Lower leg skin (tissue), 3 donors: Measurements from ENCODE around the gene PLCG2.

Experiments
- POLR2A ChIP-seq, 2 donors: fragments of 450-650 bp; IDR thresholded peaks; one replicate each; pipeline ENCODE4 v1.6.1; 2016 to 2017; ENCODE audit warnings: antibody characterized with exemption in 2 of 2, mild to moderate bottlenecking in 1 of 2, moderate library complexity in 1 of 2
- TF ChIP-seq, protein P1 (sequence below), 3 donors: fragments of 450-650 bp; IDR thresholded peaks; one replicate each; pipeline ENCODE4 v1.5.1; 2016; ENCODE audit warnings: antibody characterized with exemption in 3 of 3, mild to moderate bottlenecking in 3 of 3, moderate library complexity in 2 of 3

DNA sequence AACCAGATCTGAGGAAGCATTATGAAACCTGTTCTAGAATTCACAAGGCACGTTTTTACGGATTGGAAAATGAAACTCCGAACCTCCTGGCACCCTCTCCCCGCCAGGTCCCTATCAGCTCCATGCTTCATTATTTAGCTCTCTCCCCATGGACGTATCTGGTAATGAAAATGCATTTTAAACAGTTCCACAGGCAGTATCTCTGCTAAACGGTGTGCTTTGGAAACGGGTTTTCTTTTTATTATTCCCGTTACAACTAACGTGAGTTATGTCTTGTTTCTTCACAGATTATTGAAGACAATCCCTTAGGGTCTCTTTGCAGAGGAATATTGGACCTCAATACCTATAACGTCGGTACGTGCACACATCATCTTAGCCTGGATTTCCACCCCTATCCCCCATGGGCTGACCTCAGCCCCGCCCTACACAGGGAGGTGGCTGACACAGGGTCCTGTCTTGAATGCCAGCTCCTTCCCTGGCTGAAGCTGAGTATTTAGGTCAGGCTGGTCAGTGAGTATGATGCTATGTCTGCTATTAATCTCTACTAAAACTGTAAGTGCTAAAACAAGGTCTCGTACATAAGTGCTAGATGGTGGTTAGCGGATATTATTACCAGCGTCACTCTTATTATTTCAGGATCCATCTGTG is 149.3 kb downstream of the PLCG2 start:
- TF ChIP-seq, protein P1, sequence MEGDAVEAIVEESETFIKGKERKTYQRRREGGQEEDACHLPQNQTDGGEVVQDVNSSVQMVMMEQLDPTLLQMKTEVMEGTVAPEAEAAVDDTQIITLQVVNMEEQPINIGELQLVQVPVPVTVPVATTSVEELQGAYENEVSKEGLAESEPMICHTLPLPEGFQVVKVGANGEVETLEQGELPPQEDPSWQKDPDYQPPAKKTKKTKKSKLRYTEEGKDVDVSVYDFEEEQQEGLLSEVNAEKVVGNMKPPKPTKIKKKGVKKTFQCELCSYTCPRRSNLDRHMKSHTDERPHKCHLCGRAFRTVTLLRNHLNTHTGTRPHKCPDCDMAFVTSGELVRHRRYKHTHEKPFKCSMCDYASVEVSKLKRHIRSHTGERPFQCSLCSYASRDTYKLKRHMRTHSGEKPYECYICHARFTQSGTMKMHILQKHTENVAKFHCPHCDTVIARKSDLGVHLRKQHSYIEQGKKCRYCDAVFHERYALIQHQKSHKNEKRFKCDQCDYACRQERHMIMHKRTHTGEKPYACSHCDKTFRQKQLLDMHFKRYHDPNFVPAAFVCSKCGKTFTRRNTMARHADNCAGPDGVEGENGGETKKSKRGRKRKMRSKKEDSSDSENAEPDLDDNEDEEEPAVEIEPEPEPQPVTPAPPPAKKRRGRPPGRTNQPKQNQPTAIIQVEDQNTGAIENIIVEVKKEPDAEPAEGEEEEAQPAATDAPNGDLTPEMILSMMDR (IDR thresholded peaks at IDR 0.05) = no peak
- TF ChIP-seq POLR2A (IDR thresholded peaks at IDR 0.05) = no peak
